TTC549 (cell line): Measurements from ENCODE around the gene RCAN2.

Experiments
- FAIRE-seq: peaks from 2 replicates; lab custom pipeline; 2012; peaks lifted over from hg19 to GRCh38; lab: Jason Lieb, UNC

The RCAN2 gene

GRCh38 chr6:46491201-46491627, at the start of gene RCAN2:
RCAN2 (minus strand) TSS chr6:46491449.
- FAIRE-seq, result no peak

GRCh38 chr6:46539866-46540265, 48.6 kb upstream of the RCAN2 start:
- FAIRE-seq, result no peak

GRCh38 chr6:46538800-46539480, 47.7 kb upstream of the RCAN2 start:
- no peak for FAIRE-seq

GRCh38 chr6:46530896-46531295, 39.6 kb upstream of the RCAN2 start:
- no peak for FAIRE-seq

GRCh38 chr6:46528961-46529750, 37.9 kb upstream of the RCAN2 start:
- FAIRE-seq, result no peak

GRCh38 chr6:46526607-46527006, 35.4 kb upstream of the RCAN2 start:
- FAIRE-seq, result no peak

- no peak for FAIRE-seq
Measured at GRCh38 chr6:46525583-46525982, 34.3 kb upstream of the RCAN2 start.

GRCh38 chr6:46521464-46521971, 30.3 kb upstream of the RCAN2 start:
- FAIRE-seq, result no peak

- no peak for FAIRE-seq
Measured at GRCh38 chr6:46517202-46517601, 26.0 kb upstream of the RCAN2 start.

GRCh38 chr6:46513533-46513932, 22.3 kb upstream of the RCAN2 start:
- no peak for FAIRE-seq

- no peak for FAIRE-seq
Measured at GRCh38 chr6:46511320-46511719, 20.1 kb upstream of the RCAN2 start.

GRCh38 chr6:46510651-46511050, 19.4 kb upstream of the RCAN2 start:
- no peak for FAIRE-seq

- FAIRE-seq, result no peak
Measured at GRCh38 chr6:46509981-46510510, 18.8 kb upstream of the RCAN2 start.

- FAIRE-seq, result no peak
Measured at GRCh38 chr6:46509063-46509462, 17.8 kb upstream of the RCAN2 start.

GRCh38 chr6:46507426-46507825, 16.2 kb upstream of the RCAN2 start:
- FAIRE-seq, result no peak

- no peak for FAIRE-seq
Measured at GRCh38 chr6:46505693-46506512, 14.7 kb upstream of the RCAN2 start.

- no peak for FAIRE-seq
Measured at GRCh38 chr6:46504242-46504641, 13.0 kb upstream of the RCAN2 start.

- no peak for FAIRE-seq
Measured at GRCh38 chr6:46502486-46503119, 11.4 kb upstream of the RCAN2 start.

- no peak for FAIRE-seq
Measured at GRCh38 chr6:46501136-46502089, 10.2 kb upstream of the RCAN2 start.

- no peak for FAIRE-seq
Measured at GRCh38 chr6:46500382-46500781, 9.1 kb upstream of the RCAN2 start.
